Upper lobe of right lung (tissue), 1 donor: ENCODE measurements around the gene MS4A5. TPM values are rescaled to one million over a fixed set of nuclear protein-coding genes. Genes with fewer than 3 reads are reported as not detected.

Experiments
- ATAC-seq: fragments of 200-7000 bp; cut with Tn5 transposase; one replicate; pipeline ENCODE4 v1.9.1; 2020; ENCODE audit warnings: mild to moderate bottlenecking, moderate library complexity
- DNase-seq: peaks from one replicate; pipeline ENCODE4 v3.0.0-alpha.2; 2020
- H3K27ac ChIP-seq: fragments of 200-600 bp; one replicate; pipeline ENCODE4 v1.8.0; 2022
- H3K27me3 ChIP-seq: fragments of 200-600 bp; one replicate; pipeline ENCODE4 v1.8.0; 2022; ENCODE audit warnings: mild to moderate bottlenecking
- H3K36me3 ChIP-seq: fragments of 200-600 bp; one replicate; pipeline ENCODE4 v1.8.0; 2022
- H3K4me1 ChIP-seq: fragments of 200-600 bp; one replicate; pipeline ENCODE4 v1.8.0; 2022
- H3K4me3 ChIP-seq: fragments of 200-600 bp; one replicate; pipeline ENCODE4 v1.8.0; 2022; ENCODE audit warnings: mild to moderate bottlenecking
- H3K9me3 ChIP-seq: fragments of 200-600 bp; one replicate; pipeline ENCODE4 v1.8.0; 2022
- CTCF ChIP-seq: fragments of 200-600 bp; IDR thresholded peaks from one replicate; pipeline ENCODE4 v1.8.0; 2022; ENCODE audit warnings: antibody characterized with exemption
- intact Hi-C: fragments of 100-400 bp; cut with DNase I; formaldehyde crosslinking; loops from one replicate; pipeline ENCODE4 v1.11.0; 2022
- long read RNA-seq: library from polyadenylated mRNA; unstranded; transcript quantifications from one replicate; pipeline ENCODE4 v2.0.0, GENCODE V29; 2021
- total RNA-seq: library from RNA; stranded (reverse); fragmentation: NEBNext Ultra II Directional; extraction: Animal tissue kit (Norgen Biotek cat#: 25700); gene quantifications from one replicate; pipeline ENCODE4 v1.2.1, GENCODE V29; 2021
- donor health status: DM: no; HTN: yes; CAD: no; lungs with severe emphysema.

The MS4A5 gene
- total RNA-seq = not detected
- long read RNA-seq = 0 reads

GRCh38 chr11:60429272-60429671 is at the start of gene MS4A5:
Gene MS4A5, plus strand, starts transcription at chr11:60429572. Its CDS starts 103 bp downstream, at chr11:60429675.
- no peak for TF ChIP-seq CTCF
- Histone ChIP-seq H3K4me1 (no peaks in the 10 kb centered on the region), H3K27ac (no peak within 1 kb of the TSS), H3K27me3 (no peaks in the 10 kb centered on the region), H3K4me3 (no peak within 1 kb of the TSS), H3K36me3 (no peaks in the 10 kb centered on the region), H3K9me3 (no peaks in the 10 kb centered on the region)
- DNase-seq (no peak), ATAC-seq (no peak)
- intact Hi-C loops = no loop called here

GRCh38 chr11:60389279-60389910 is 40.0 kb upstream of the MS4A5 start:
- Histone ChIP-seq H3K27ac (peak overlapping the region; percentile 55), H3K27me3 (no peaks in the 10 kb centered on the region)

GRCh38 chr11:60390419-60390818 is 39.0 kb upstream of the MS4A5 start:
- Histone ChIP-seq H3K27ac (peak overlapping the region; percentile 42), H3K36me3 (peaks cover under 1% of the 10 kb centered on the region), H3K27me3 (no peaks in the 10 kb centered on the region), H3K4me3 (no peak overlapping the region), H3K9me3 (no peaks in the 10 kb centered on the region), H3K4me1 (no peaks in the 10 kb centered on the region)
- peak; percentile 44 for ATAC-seq
- DNase-seq = no peak
- intact Hi-C loops = no loop called here
- TF ChIP-seq CTCF = no peak

More at GRCh38 chr11:60389279-60389910, 40.0 kb upstream of the MS4A5 start:
- ATAC-seq = peak; percentile 85
- intact Hi-C loops = no loop called here
- no peaks in the 10 kb centered on the region for H3K4me1 ChIP-seq
- H3K9me3 ChIP-seq = no peaks in the 10 kb centered on the region
- no peak for TF ChIP-seq CTCF
- H3K4me3 ChIP-seq = no peak overlapping the region
- H3K36me3 ChIP-seq = peaks cover 6% of the 10 kb centered on the region
- no peak for DNase-seq

- Histone ChIP-seq H3K4me3 (no peak overlapping the region), H3K36me3 (no peaks in the 10 kb centered on the region), H3K4me1 (no peaks in the 10 kb centered on the region), H3K27me3 (no peaks in the 10 kb centered on the region), H3K9me3 (no peaks in the 10 kb centered on the region), H3K27ac (no peak overlapping the region)
- ATAC-seq = no peak
- TF ChIP-seq CTCF = no peak
- DNase-seq = no peak
- intact Hi-C loops = no loop called here
Measured at GRCh38 chr11:60392361-60392760, 37.0 kb upstream of the MS4A5 start.

GRCh38 chr11:60393016-60393415 is 36.4 kb upstream of the MS4A5 start:
- ATAC-seq (peak; percentile 24), DNase-seq (no peak)
- Histone ChIP-seq H3K4me3 (no peak overlapping the region), H3K4me1 (no peaks in the 10 kb centered on the region), H3K27me3 (no peaks in the 10 kb centered on the region), H3K9me3 (no peaks in the 10 kb centered on the region), H3K27ac (no peak overlapping the region), H3K36me3 (no peaks in the 10 kb centered on the region)
- TF ChIP-seq CTCF = no peak
- intact Hi-C loops = no loop called here
